Stimulated activated effector memory CD8-positive, alpha-beta T cell treated with anti-CD3 and anti-CD28 coated beads, Interleukin-12 subunit alpha, Interleukin-12 subunit beta, amount 100 ng/mL, for 72 hours (primary cell): Measurements from ENCODE around the gene NAALADL2.

Experiments used
- ATAC-seq: fragments of 150-1000 bp; cut with Tn5 transposase; 2 replicates; pipeline ENCODE4 v1.10.0; 2021
- DNase-seq, 2 donors: peaks; one replicate each; pipeline ENCODE4 v3.0.0; 2021 to 2022; ENCODE audit warnings: low spot score in 2 of 2
- H3K27ac Mint-ChIP-seq: one replicate; pipeline ENCODE4 v1.8.0; 2022; ENCODE audit warnings: mild to moderate bottlenecking, mixed read lengths
- H3K36me3 Mint-ChIP-seq: one replicate; pipeline ENCODE4 v1.8.0; 2022; ENCODE audit warnings: mild to moderate bottlenecking, mixed read lengths
- H3K4me1 Mint-ChIP-seq: one replicate; pipeline ENCODE4 v1.8.0; 2022; ENCODE audit warnings: mixed read lengths
- H3K4me3 Mint-ChIP-seq: one replicate; pipeline ENCODE4 v1.8.0; 2022; ENCODE audit warnings: mild to moderate bottlenecking, mixed read lengths
- H3K9me3 Mint-ChIP-seq: one replicate; pipeline ENCODE4 v1.8.0; 2022; ENCODE audit warnings: mixed read lengths

NAALADL2 gene

GRCh38 chr3:175199961-175200360 is 340.8 kb downstream of the NAALADL2 start:
- Mint-ChIP-seq H3K27ac (no peak overlapping the region), H3K4me3 (no peak overlapping the region), H3K4me1 (no peaks in the 10 kb centered on the region), H3K36me3 (no peaks in the 10 kb centered on the region), H3K9me3 (peaks cover 22% of the 10 kb centered on the region)
- no peak for ATAC-seq
- DNase-seq = no peak

- ATAC-seq (no peak), DNase-seq (no peak)
- Mint-ChIP-seq H3K27ac (no peak overlapping the region), H3K36me3 (no peaks in the 10 kb centered on the region), H3K4me3 (no peak overlapping the region), H3K9me3 (peaks cover 19% of the 10 kb centered on the region), H3K4me1 (no peaks in the 10 kb centered on the region)
Measured at GRCh38 chr3:175200391-175201095, 341.4 kb downstream of the NAALADL2 start.

GRCh38 chr3:175207361-175207760 is 348.2 kb downstream of the NAALADL2 start:
- Mint-ChIP-seq H3K4me3 (no peak overlapping the region), H3K4me1 (no peaks in the 10 kb centered on the region), H3K27ac (no peak overlapping the region), H3K9me3 (peaks cover 25% of the 10 kb centered on the region), H3K36me3 (no peaks in the 10 kb centered on the region)
- ATAC-seq (no peak), DNase-seq (no peak)

GRCh38 chr3:175208326-175208725 is 349.2 kb downstream of the NAALADL2 start:
- no peaks in the 10 kb centered on the region for H3K36me3 Mint-ChIP-seq
- ATAC-seq (no peak), DNase-seq (no peak)
- H3K27ac Mint-ChIP-seq = no peak overlapping the region
- H3K4me1 Mint-ChIP-seq = no peaks in the 10 kb centered on the region
- H3K4me3 Mint-ChIP-seq = no peak overlapping the region
- H3K9me3 Mint-ChIP-seq = peaks cover 30% of the 10 kb centered on the region

GRCh38 chr3:175211466-175211865 is 352.3 kb downstream of the NAALADL2 start:
- H3K4me1 Mint-ChIP-seq = no peaks in the 10 kb centered on the region
- ATAC-seq = no peak
- no peak overlapping the region for H3K4me3 Mint-ChIP-seq
- DNase-seq = no peak
- H3K27ac Mint-ChIP-seq = no peak overlapping the region
- H3K9me3 Mint-ChIP-seq = peaks cover 23% of the 10 kb centered on the region
- H3K36me3 Mint-ChIP-seq = no peaks in the 10 kb centered on the region

- H3K4me1 Mint-ChIP-seq = no peaks in the 10 kb centered on the region
- no peak overlapping the region for H3K27ac Mint-ChIP-seq
- no peak for ATAC-seq
- no peak overlapping the region for H3K4me3 Mint-ChIP-seq
- peaks cover 16% of the 10 kb centered on the region for H3K9me3 Mint-ChIP-seq
- H3K36me3 Mint-ChIP-seq = no peaks in the 10 kb centered on the region
- no peak for DNase-seq
Measured at GRCh38 chr3:175212896-175213295, 353.8 kb downstream of the NAALADL2 start.

- no peak overlapping the region for H3K27ac Mint-ChIP-seq
- no peaks in the 10 kb centered on the region for H3K4me1 Mint-ChIP-seq
- no peaks in the 10 kb centered on the region for H3K36me3 Mint-ChIP-seq
- H3K4me3 Mint-ChIP-seq = no peak overlapping the region
- DNase-seq = no peak
- peaks cover 9% of the 10 kb centered on the region for H3K9me3 Mint-ChIP-seq
- ATAC-seq = no peak
Measured at GRCh38 chr3:175214216-175214615, 355.1 kb downstream of the NAALADL2 start.

GRCh38 chr3:175215833-175216232 is 356.7 kb downstream of the NAALADL2 start:
- H3K4me1 Mint-ChIP-seq = no peaks in the 10 kb centered on the region
- ATAC-seq (no peak), DNase-seq (no peak)
- no peak overlapping the region for H3K4me3 Mint-ChIP-seq
- no peak overlapping the region for H3K27ac Mint-ChIP-seq
- H3K9me3 Mint-ChIP-seq = peaks cover 9% of the 10 kb centered on the region
- no peaks in the 10 kb centered on the region for H3K36me3 Mint-ChIP-seq

- no peaks in the 10 kb centered on the region for H3K4me1 Mint-ChIP-seq
- DNase-seq (no peak), ATAC-seq (no peak)
- H3K27ac Mint-ChIP-seq = no peak overlapping the region
- H3K4me3 Mint-ChIP-seq = no peak overlapping the region
- peaks cover 9% of the 10 kb centered on the region for H3K9me3 Mint-ChIP-seq
- H3K36me3 Mint-ChIP-seq = no peaks in the 10 kb centered on the region
Measured at GRCh38 chr3:175222356-175222755, 363.2 kb downstream of the NAALADL2 start.

GRCh38 chr3:175224051-175224450 is 364.9 kb downstream of the NAALADL2 start:
- Mint-ChIP-seq H3K4me1 (no peaks in the 10 kb centered on the region), H3K4me3 (no peak overlapping the region), H3K27ac (no peak overlapping the region), H3K9me3 (peaks cover 9% of the 10 kb centered on the region), H3K36me3 (no peaks in the 10 kb centered on the region)
- DNase-seq (no peak), ATAC-seq (no peak)

- ATAC-seq (no peak), DNase-seq (no peak)
- H3K9me3 Mint-ChIP-seq = peaks cover 6% of the 10 kb centered on the region
- H3K4me1 Mint-ChIP-seq = no peaks in the 10 kb centered on the region
- no peaks in the 10 kb centered on the region for H3K36me3 Mint-ChIP-seq
- H3K27ac Mint-ChIP-seq = no peak overlapping the region
- no peak overlapping the region for H3K4me3 Mint-ChIP-seq
Measured at GRCh38 chr3:175226444-175226843, 367.3 kb downstream of the NAALADL2 start.

- ATAC-seq = no peak
- H3K27ac Mint-ChIP-seq = no peak overlapping the region
- peaks cover 11% of the 10 kb centered on the region for H3K9me3 Mint-ChIP-seq
- no peak for DNase-seq
- no peak overlapping the region for H3K4me3 Mint-ChIP-seq
- no peaks in the 10 kb centered on the region for H3K36me3 Mint-ChIP-seq
- no peaks in the 10 kb centered on the region for H3K4me1 Mint-ChIP-seq
Measured at GRCh38 chr3:175227126-175227525, 368.0 kb downstream of the NAALADL2 start.

- no peak overlapping the region for H3K27ac Mint-ChIP-seq
- no peaks in the 10 kb centered on the region for H3K4me1 Mint-ChIP-seq
- no peak overlapping the region for H3K4me3 Mint-ChIP-seq
- peaks cover 8% of the 10 kb centered on the region for H3K9me3 Mint-ChIP-seq
- no peaks in the 10 kb centered on the region for H3K36me3 Mint-ChIP-seq
- DNase-seq = no peak
- no peak for ATAC-seq
Measured at GRCh38 chr3:175233957-175234940, 375.1 kb downstream of the NAALADL2 start.

- Mint-ChIP-seq H3K4me1 (no peaks in the 10 kb centered on the region), H3K4me3 (no peak overlapping the region), H3K9me3 (peaks cover 6% of the 10 kb centered on the region), H3K27ac (no peak overlapping the region), H3K36me3 (no peaks in the 10 kb centered on the region)
- ATAC-seq (no peak), DNase-seq (no peak)
Measured at GRCh38 chr3:175238801-175239200, 379.7 kb downstream of the NAALADL2 start.

- Mint-ChIP-seq H3K4me3 (no peak overlapping the region), H3K27ac (no peak overlapping the region), H3K4me1 (no peaks in the 10 kb centered on the region), H3K36me3 (no peaks in the 10 kb centered on the region), H3K9me3 (peaks cover 3% of the 10 kb centered on the region)
- DNase-seq (no peak), ATAC-seq (no peak)
Measured at GRCh38 chr3:175240921-175241320, 381.8 kb downstream of the NAALADL2 start.

- H3K27ac Mint-ChIP-seq = no peak overlapping the region
- H3K9me3 Mint-ChIP-seq = peaks cover 3% of the 10 kb centered on the region
- no peak overlapping the region for H3K4me3 Mint-ChIP-seq
- no peaks in the 10 kb centered on the region for H3K36me3 Mint-ChIP-seq
- no peaks in the 10 kb centered on the region for H3K4me1 Mint-ChIP-seq
- ATAC-seq = no peak
- DNase-seq = no peak
Measured at GRCh38 chr3:175242243-175242642, 383.1 kb downstream of the NAALADL2 start.
